Hematopoietic multipotent progenitor cell (in vitro differentiated cells): ENCODE results near the gene SCRN1. TPM values are rescaled to one million over a fixed set of nuclear protein-coding genes. Genes with fewer than 3 reads are reported as not detected.

Experiments used
- DNase-seq, 3 donors: peaks; one replicate each; pipeline ENCODE4 v3.0.0-alpha.2; 2011 to 2015; ENCODE audit warnings: low read depth in 2 of 3, low spot score in 2 of 3
- total RNA-seq: library from RNA; depleted of rRNA; stranded (reverse); fragments of >200 nt; gene quantifications from one replicate; pipeline ENCODE4 v1.2.3, GENCODE V29; 2012

SCRN1 gene, protein sequence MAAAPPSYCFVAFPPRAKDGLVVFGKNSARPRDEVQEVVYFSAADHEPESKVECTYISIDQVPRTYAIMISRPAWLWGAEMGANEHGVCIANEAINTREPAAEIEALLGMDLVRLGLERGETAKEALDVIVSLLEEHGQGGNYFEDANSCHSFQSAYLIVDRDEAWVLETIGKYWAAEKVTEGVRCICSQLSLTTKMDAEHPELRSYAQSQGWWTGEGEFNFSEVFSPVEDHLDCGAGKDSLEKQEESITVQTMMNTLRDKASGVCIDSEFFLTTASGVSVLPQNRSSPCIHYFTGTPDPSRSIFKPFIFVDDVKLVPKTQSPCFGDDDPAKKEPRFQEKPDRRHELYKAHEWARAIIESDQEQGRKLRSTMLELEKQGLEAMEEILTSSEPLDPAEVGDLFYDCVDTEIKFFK
- total RNA-seq, result 36.4 TPM

DNA sequence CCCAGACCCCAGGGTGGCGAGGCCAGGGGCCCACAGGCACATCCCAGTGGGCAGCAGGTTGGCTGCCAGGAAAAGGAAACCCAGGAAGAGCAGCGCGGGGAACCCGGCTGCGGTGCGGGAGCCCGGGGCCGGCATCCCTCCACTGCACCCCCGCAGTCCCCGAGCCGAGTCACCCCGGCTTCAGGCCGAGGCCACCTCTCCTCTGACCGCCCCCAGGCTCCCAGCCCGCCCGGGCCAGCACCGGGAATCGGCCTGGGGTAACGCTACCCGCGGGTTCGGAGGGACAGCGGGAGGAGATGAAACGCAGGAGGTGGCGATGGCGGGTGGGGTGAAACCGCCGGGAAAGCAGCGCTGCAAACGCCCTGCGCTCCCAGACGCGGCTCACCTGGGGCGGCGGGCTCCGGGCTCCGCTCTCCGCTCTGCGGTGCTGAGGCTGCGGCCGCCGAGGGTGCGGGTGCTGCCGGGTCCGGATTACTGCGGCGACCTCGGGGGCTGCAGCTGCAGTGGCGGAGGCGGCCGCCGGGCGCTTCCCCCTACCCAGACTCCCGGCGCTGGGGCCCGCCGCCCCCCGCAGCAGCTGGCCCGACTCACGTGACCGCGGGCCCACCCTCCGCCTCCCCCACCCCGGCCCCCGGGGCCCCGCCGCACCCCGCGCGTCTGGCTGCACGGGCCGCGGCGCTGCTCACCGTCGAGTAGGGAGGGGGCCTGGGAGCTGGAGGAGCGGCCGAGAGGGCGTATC is at the start of gene SCRN1:
Gene SCRN1, minus strand, starts transcription at position 545 of the 739 bp plus-strand sequence. CDS start 20,734 bp downstream, outside the sequence.
- DNase-seq, result peak in 2 of 3 donors; percentile 74 to 80

DNA sequence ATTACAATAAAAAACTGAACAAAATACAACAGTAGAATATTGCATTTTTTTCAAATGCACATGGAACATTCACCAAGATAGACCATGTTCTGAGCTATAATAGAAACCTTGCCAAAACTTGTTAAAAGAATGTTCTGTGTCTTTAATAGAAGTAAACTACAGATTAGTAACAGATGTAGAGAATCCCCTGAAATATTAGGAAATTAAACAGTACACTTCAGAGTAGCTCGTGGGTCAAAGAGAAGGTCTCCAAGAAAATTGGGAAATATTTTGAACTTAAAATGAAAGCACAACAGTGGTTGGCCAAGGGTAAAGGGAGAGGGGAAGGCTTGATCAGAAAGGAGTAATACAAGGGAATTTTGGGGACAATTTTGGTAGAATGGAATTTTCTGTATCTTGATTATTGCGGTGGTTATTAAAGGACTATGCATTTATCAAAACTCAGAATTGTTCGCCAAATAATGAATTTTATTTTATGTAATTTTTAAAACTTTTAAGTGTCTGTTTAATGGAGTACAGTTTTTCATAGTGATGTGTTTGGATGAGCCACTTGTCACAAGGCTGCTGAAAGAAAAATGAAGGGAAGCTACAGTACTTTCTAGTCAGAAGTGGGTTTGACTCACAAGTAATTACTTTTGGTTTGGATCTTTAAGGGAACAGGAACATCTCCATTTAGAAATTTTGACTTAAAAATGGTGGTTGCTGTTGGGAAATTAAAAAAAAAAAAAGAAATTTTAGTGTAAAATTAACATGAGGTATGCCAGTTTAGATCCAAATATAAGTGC is 48.8 kb upstream of the SCRN1 start:
- DNase-seq, result no peak

GRCh38 chr7:30036220-30036619 is 46.6 kb upstream of the SCRN1 start:
- DNase-seq, result no peak

- DNase-seq, result no peak
Measured at GRCh38 chr7:30034501-30034900, 44.9 kb upstream of the SCRN1 start.

- no peak for DNase-seq
Measured at GRCh38 chr7:30032310-30033125, 42.9 kb upstream of the SCRN1 start.

DNA sequence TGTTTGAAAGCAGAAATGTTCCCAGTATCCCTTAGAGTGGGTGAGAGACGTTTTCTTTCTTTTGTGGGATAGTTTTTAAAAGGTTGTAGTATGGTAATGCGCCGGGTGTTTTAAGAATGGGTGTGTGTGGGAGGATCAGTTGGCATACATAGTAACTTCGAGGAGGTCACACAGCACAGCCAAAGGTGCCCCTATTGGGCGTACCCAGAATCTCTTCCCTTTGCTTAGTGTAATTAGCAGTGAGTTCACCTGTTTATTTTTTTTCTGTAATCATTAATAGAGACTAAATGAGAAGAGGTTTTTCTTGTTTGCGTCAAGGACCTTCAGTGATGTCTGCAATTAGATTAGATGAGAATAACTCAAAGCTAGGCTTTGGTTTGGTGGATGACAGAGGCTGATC is 40.1 kb upstream of the SCRN1 start:
- DNase-seq, result peak in 1 of 3 donors; percentile 18

DNA sequence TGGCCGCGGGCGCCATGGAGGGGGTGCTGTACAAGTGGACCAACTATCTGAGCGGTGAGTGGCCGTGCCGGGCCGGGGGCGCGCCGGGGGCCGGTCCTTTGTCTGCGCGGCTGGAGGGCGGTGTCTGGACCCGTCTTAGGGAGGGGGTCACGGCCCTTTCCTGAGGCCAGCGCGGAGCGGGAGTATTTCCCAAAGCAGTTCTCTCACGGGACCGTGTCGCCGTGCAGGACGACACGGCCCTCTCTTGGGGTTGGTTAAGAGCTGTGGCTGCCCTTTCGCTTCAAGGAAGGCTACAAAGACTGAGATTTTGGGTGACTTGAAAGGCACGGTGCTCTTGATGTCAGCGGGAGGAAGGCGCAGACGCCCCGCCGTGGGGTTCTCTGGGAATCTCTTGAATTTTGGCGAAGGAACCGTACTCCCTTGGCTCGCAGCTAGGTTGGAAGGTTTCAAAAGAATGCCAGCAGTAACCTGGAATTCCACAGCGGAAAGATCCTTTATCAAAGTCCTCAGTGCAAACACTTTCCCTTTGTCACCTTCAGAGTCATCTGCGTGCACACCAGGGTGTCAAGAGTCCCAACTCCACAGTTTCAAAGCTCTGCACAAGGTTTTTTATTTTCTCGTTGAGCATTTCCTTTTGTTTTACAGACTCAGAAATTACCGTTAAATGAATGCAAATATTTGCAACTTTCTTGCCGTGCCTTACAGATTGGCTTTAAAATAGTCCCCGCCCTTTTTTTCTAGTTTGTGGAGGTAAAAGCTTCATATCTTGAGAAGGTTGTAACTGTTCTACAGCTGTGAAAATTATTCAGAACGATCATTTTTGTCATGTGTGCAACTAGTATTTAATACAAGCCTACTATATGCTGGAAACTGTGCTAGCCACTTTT is 39.4 kb upstream of the SCRN1 start:
- DNase-seq, result peak; percentile 16 to 41 (median 40)

GRCh38 chr7:30028216-30028748 is 38.7 kb upstream of the SCRN1 start, which contains the start of gene PLEKHA8:
Gene PLEKHA8, plus strand, starts transcription at chr7:30028412. Its CDS starts 351 bp downstream, at chr7:30028763.
- peak; percentile 72 to 84 (median 83) for DNase-seq

DNA sequence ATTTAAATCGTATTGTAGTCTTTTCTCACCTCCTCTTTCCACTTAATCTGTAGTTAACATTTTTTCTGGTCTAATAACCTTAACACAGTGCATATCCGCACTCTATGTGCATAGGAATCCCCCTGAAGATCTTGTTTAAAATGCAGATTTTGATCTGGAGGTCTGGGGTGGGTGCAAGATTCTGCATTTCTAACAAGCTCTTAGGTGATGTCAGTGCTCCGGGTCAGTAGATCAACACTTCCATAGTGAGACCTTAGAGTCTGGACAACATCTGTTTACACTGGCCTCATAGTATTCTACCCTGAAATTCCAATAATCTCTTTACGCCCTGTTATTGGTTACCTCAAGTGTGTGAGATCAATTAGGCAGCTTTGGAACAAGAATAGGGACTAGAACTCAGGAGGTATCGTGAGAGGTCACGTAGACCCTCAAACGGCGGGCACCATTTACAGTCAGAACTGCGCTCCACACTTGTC is 38.2 kb upstream of the SCRN1 start:
- DNase-seq, result no peak

GRCh38 chr7:30027065-30027456 is 37.5 kb upstream of the SCRN1 start:
- peak; percentile 22 to 66 (median 61) for DNase-seq

GRCh38 chr7:30026229-30027064 is 36.8 kb upstream of the SCRN1 start, which contains the start of gene FKBP14:
Gene FKBP14, minus strand, starts transcription at chr7:30026702. Its CDS starts 194 bp downstream, at chr7:30026508.
- DNase-seq, result peak; percentile 75 to 98 (median 97)

GRCh38 chr7:30023524-30023923 is 33.9 kb upstream of the SCRN1 start:
- no peak for DNase-seq

- DNase-seq, result no peak
Measured at GRCh38 chr7:30022991-30023390, 33.4 kb upstream of the SCRN1 start.

DNA sequence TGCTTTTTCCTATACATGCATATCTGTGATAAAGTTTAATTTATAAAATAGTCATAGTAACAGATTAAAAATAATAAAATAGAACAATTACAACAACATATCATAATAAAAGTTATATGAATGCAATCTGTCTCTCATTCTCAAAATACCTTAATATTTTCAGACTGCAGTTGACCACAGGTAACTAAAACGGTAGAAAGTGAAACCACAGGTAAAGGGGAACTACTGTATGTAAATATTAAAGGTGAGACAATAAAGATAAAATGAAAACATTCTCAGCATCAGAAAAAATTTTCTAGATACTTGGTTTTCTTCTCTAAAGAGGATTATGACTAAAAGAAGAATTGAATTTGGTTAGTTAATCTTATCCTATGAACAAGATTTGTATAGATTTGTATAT is 30.9 kb upstream of the SCRN1 start:
- DNase-seq, result no peak

GRCh38 chr7:30019960-30020359 is 30.4 kb upstream of the SCRN1 start:
- no peak for DNase-seq

GRCh38 chr7:30019387-30019786 is 29.8 kb upstream of the SCRN1 start:
- DNase-seq, result no peak

DNA sequence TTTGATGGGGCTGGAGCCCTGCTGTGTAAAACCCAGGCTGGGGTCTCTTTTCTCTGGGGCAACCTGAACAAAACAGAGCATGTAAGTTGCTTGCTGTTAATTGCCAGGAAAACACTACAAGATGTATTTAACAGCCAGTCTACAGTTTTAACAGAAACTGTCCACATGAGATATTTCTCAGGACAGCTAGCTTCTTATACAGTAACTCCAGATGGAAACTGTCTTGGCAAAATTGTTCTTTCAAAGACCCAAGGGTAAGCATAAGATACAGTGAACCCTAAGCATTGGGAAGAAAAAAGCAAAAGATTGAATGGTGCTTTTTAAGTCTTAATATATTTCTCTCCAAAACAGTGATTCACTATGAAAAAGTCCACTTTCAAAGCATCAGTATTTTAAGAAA is 28.9 kb upstream of the SCRN1 start:
- no peak for DNase-seq

DNA sequence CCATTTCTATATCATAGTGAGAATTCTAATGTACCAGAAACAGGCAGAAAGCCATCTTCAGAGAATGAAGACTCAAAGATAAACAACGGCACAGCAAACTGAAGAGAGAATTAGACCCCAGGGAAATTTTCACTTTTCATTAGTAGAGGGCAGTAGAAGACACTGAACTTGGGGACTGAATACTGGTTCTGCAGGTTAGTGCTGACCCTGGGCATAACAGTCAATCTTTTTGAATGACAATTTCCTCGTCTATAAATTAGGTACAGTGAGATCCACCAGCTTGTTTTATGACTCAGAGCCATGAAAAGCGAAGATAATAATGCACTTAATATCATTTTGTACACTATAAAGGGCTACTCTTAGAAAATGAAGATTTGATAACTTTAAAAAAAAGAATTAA is 23.2 kb upstream of the SCRN1 start:
- no peak for DNase-seq
